Caco-2 (cell line): ENCODE data around the gene PIKFYVE. TPM values are rescaled to one million over a fixed set of nuclear protein-coding genes. Genes with fewer than 3 reads are reported as not detected.

ENCODE experiments used
- BruUV-seq: library from RNA; stranded (reverse); fragments of 400-500 nt; replicated peaks from 2 replicates; lab custom pipeline; 2021; lab: Mats Ljungman, UMichigan
- CTCF ChIA-PET: fragments of 300-600 bp; sonication (Branson Sonifier 250); formaldehyde crosslinking; loops from one replicate; lab custom pipeline; 2022; ENCODE audit warnings: antibody characterized with exemption; lab: Charles Lee
- POLR2A ChIA-PET: fragments of 300-600 bp; sonication (Branson Sonifier 250); formaldehyde crosslinking; loops from one replicate; lab custom pipeline; 2022; ENCODE audit warnings: antibody characterized with exemption; lab: Charles Lee
- DNase-seq, 2 experiments: peaks; one replicate each; pipeline versions ENCODE4 v3.0.0 to v3.0.0-alpha.2; 2020 to 2022
- H3K27me3 ChIP-seq: replicated peaks from 2 replicates; pipeline ENCODE4 v1.6.0; 2011; ENCODE audit warnings: low read length; ENCODE audit not compliant: control insufficient read depth, insufficient read depth
- H3K36me3 ChIP-seq: 2 replicates; pipeline ENCODE4 v1.5.1; 2011; ENCODE audit warnings: low read length; ENCODE audit not compliant: control insufficient read depth, insufficient read depth
- H3K4me1 ChIP-seq: fragments of 250-450 bp; sonication (Bioruptor Pico); 2 replicates; pipeline ENCODE4 v1.5.1; 2020; ENCODE audit warnings: mild to moderate bottlenecking
- H3K4me3 ChIP-seq: 2 replicates; pipeline ENCODE4 v1.5.1; 2011; ENCODE audit warnings: low read depth, mild to moderate bottlenecking, control low read depth, low read length
- H3K9me3 ChIP-seq: fragments of 250-450 bp; sonication (Bioruptor Pico); 2 replicates; pipeline ENCODE4 v1.5.1; 2020; ENCODE audit warnings: mild to moderate bottlenecking, moderate library complexity
- H3K27ac Mint-ChIP-seq: one replicate; pipeline ENCODE4 v1.8.0; 2022; ENCODE audit warnings: mixed read lengths; ENCODE audit not compliant: unreplicated experiment
- H3K27me3 Mint-ChIP-seq: one replicate; pipeline ENCODE4 v1.8.0; 2022; ENCODE audit warnings: mixed read lengths; ENCODE audit not compliant: insufficient read depth, unreplicated experiment
- H3K36me3 Mint-ChIP-seq: one replicate; pipeline ENCODE4 v1.8.0; 2022; ENCODE audit warnings: mild to moderate bottlenecking, mixed read lengths; ENCODE audit not compliant: insufficient read depth, unreplicated experiment
- H3K4me1 Mint-ChIP-seq: one replicate; pipeline ENCODE4 v1.8.0; 2022; ENCODE audit warnings: low read depth, mixed read lengths; ENCODE audit not compliant: unreplicated experiment
- H3K4me3 Mint-ChIP-seq: one replicate; pipeline ENCODE4 v1.8.0; 2022; ENCODE audit warnings: mild to moderate bottlenecking, moderate library complexity, mixed read lengths; ENCODE audit not compliant: unreplicated experiment
- H3K9me3 Mint-ChIP-seq: one replicate; pipeline ENCODE4 v1.8.0; 2022; ENCODE audit warnings: mixed read lengths; ENCODE audit not compliant: unreplicated experiment
- intact Hi-C: fragments of 100-400 bp; cut with micrococcal nuclease; formaldehyde crosslinking; loops from one replicate; pipeline ENCODE4 v1.10.0; 2022; ENCODE audit not compliant: unreplicated experiment
- total RNA-seq: library from RNA; stranded (reverse); gene quantifications from 2 replicates; pipeline ENCODE4 v1.2.3, GENCODE V29; 2022
- TF ChIP-seq, protein P1 (sequence below), 2 experiments: fragments of 200-600 bp in 1 of 2; IDR thresholded peaks; 1 replicate in 1 of 2; 2 replicates in 1 of 2; pipeline versions ENCODE4 v1.5.1 to v1.8.0; 2011 to 2022; ENCODE audit warnings: antibody characterized with exemption in 1 of 2, control low read depth in 1 of 2, inconsistent platforms in 1 of 2, low read depth in 1 of 2, low read length in 1 of 2, mild to moderate bottlenecking in 1 of 2, moderate library complexity in 1 of 2; ENCODE audit not compliant: insufficient read depth in 1 of 2, severe bottlenecking in 1 of 2, unreplicated experiment in 1 of 2

The PIKFYVE gene
- total RNA-seq, 1 experiment from 2014 or later, result 31.2 TPM

- no TSS peak for BruUV-seq
- POLR2A ChIA-PET, result no interaction called here
- Mint-ChIP-seq H3K9me3 (no peaks in the 10 kb centered on the region), H3K27ac (no peak overlapping the region), H3K27me3 (no peaks in the 10 kb centered on the region), H3K4me3 (no peak overlapping the region), H3K4me1 (no peaks in the 10 kb centered on the region), H3K36me3 (peaks cover 53% of the 10 kb centered on the region)
- intact Hi-C loops, result no loop called here
- H3K36me3 ChIP-seq, result no peaks in the 10 kb centered on the region; the same call in 1 of the 2 replicates
- DNase-seq, result no peak
- H3K27me3 ChIP-seq, result no peaks in the 10 kb centered on the region
- CTCF ChIA-PET, result no interaction called here
- TF ChIP-seq, protein P1, sequence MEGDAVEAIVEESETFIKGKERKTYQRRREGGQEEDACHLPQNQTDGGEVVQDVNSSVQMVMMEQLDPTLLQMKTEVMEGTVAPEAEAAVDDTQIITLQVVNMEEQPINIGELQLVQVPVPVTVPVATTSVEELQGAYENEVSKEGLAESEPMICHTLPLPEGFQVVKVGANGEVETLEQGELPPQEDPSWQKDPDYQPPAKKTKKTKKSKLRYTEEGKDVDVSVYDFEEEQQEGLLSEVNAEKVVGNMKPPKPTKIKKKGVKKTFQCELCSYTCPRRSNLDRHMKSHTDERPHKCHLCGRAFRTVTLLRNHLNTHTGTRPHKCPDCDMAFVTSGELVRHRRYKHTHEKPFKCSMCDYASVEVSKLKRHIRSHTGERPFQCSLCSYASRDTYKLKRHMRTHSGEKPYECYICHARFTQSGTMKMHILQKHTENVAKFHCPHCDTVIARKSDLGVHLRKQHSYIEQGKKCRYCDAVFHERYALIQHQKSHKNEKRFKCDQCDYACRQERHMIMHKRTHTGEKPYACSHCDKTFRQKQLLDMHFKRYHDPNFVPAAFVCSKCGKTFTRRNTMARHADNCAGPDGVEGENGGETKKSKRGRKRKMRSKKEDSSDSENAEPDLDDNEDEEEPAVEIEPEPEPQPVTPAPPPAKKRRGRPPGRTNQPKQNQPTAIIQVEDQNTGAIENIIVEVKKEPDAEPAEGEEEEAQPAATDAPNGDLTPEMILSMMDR (IDR thresholded peaks at IDR 0.05; ENCODE audit: insufficient read depth in 1 of 2, low read depth in 1 of 2, low read length in 1 of 2, severe bottlenecking in 1 of 2, unreplicated experiment in 1 of 2), result no peak
- H3K9me3 ChIP-seq, result no peaks in the 10 kb centered on the region
- H3K4me3 ChIP-seq, result no peak overlapping the region
- no peaks in the 10 kb centered on the region for H3K4me1 ChIP-seq
Observed at GRCh38 chr2:208278549-208278948, 12.5 kb downstream of the PIKFYVE start.

GRCh38 chr2:208279236-208279635, 13.2 kb downstream of the PIKFYVE start:
- BruUV-seq, result no TSS peak
- Histone ChIP-seq H3K27me3 (no peaks in the 10 kb centered on the region), H3K36me3 (no peaks in the 10 kb centered on the region; the same call in 1 of the 2 replicates), H3K4me3 (no peak overlapping the region), H3K9me3 (no peaks in the 10 kb centered on the region), H3K4me1 (no peaks in the 10 kb centered on the region)
- intact Hi-C loops, result no loop called here
- Mint-ChIP-seq H3K27ac (no peak overlapping the region), H3K27me3 (no peaks in the 10 kb centered on the region), H3K9me3 (no peaks in the 10 kb centered on the region), H3K36me3 (peaks cover 53% of the 10 kb centered on the region), H3K4me1 (no peaks in the 10 kb centered on the region), H3K4me3 (no peak overlapping the region)
- ChIA-PET CTCF (no interaction called here), POLR2A (no interaction called here)
- no peak for DNase-seq
- TF ChIP-seq, protein P1 (IDR thresholded peaks at IDR 0.05; ENCODE audit: insufficient read depth in 1 of 2, low read depth in 1 of 2, low read length in 1 of 2, severe bottlenecking in 1 of 2, unreplicated experiment in 1 of 2), result no peak

DNA sequence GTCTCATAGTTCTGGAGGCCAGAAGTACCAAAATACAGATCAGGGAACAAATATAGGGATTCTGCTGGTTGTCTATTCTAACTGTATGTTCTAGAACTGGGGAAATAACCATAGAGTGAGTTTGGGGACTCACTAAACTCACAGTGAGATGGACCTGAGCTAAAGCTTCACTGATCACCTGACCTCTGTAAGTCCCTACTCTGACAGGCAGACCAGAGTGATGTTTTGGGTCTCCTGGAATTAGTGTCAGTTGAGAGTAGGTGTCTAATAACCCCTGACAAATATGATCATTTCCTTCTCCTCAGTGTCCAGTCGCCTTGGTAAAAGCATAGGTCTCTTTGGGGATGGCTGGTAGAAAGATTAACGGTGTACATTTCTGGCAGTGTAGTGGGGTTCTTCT, 14.2 kb downstream of the PIKFYVE start:
- Histone ChIP-seq H3K36me3 (no peaks in the 10 kb centered on the region), H3K4me1 (no peaks in the 10 kb centered on the region), H3K4me3 (no peak overlapping the region), H3K9me3 (no peaks in the 10 kb centered on the region), H3K27me3 (no peaks in the 10 kb centered on the region)
- no peaks in the 10 kb centered on the region for H3K9me3 Mint-ChIP-seq
- TF ChIP-seq, protein P1 (IDR thresholded peaks at IDR 0.05; ENCODE audit: insufficient read depth in 1 of 2, low read depth in 1 of 2, low read length in 1 of 2, severe bottlenecking in 1 of 2, unreplicated experiment in 1 of 2), result no peak
- CTCF ChIA-PET, result no interaction called here
- no peak overlapping the region for H3K27ac Mint-ChIP-seq
- H3K4me1 Mint-ChIP-seq, result no peaks in the 10 kb centered on the region
- H3K27me3 Mint-ChIP-seq, result no peaks in the 10 kb centered on the region
- POLR2A ChIA-PET, result no interaction called here
- DNase-seq, result no peak
- BruUV-seq, result no TSS peak
- intact Hi-C loops, result no loop called here
- no peak overlapping the region for H3K4me3 Mint-ChIP-seq
- H3K36me3 Mint-ChIP-seq, result peaks cover 52% of the 10 kb centered on the region
